ENCODE results near the gene B4GALNT3.
"Not testable (repeated sequence)": the region's sequence is repeated elsewhere in the genome, so short reads cannot be mapped to it uniquely, and the experiment has no call there.

B4GALNT3 gene

GRCh38 chr12:575948-576614, 116.3 kb downstream of the B4GALNT3 start:
- peak; percentile 78 for DNase-seq (ENCODE audit: low read depth)

- no peak for DNase-seq (ENCODE audit: low read depth)
Measured at GRCh38 chr12:576615-577110, 116.9 kb downstream of the B4GALNT3 start.

GRCh38 chr12:577994-578747, 118.4 kb downstream of the B4GALNT3 start:
- not testable (repeated sequence) for DNase-seq (ENCODE audit: low read depth)

- no peak for DNase-seq (ENCODE audit: low read depth)
Measured at GRCh38 chr12:578748-579419, 119.1 kb downstream of the B4GALNT3 start.

- DNase-seq (ENCODE audit: low read depth): no peak
Measured at GRCh38 chr12:579420-580110, 119.8 kb downstream of the B4GALNT3 start.

GRCh38 chr12:580813-581212, 121.1 kb downstream of the B4GALNT3 start:
- no peak for DNase-seq (ENCODE audit: low read depth)

- no peak for DNase-seq (ENCODE audit: low read depth)
Measured at GRCh38 chr12:581321-581720, 121.6 kb downstream of the B4GALNT3 start.

- no peak for DNase-seq (ENCODE audit: low read depth)
Measured at GRCh38 chr12:581746-582145, 122.0 kb downstream of the B4GALNT3 start.

GRCh38 chr12:583251-583869, 123.6 kb downstream of the B4GALNT3 start:
- DNase-seq (ENCODE audit: low read depth): no peak

- DNase-seq (ENCODE audit: low read depth): no peak
Measured at GRCh38 chr12:585062-586061, 125.6 kb downstream of the B4GALNT3 start.

GRCh38 chr12:586318-587071, 126.8 kb downstream of the B4GALNT3 start:
- DNase-seq (ENCODE audit: low read depth): no peak

GRCh38 chr12:587132-588023, 127.6 kb downstream of the B4GALNT3 start:
- no peak for DNase-seq (ENCODE audit: low read depth)

- DNase-seq (ENCODE audit: low read depth): no peak
Measured at GRCh38 chr12:588024-588322, 128.2 kb downstream of the B4GALNT3 start.

GRCh38 chr12:588646-589045, 128.9 kb downstream of the B4GALNT3 start:
- DNase-seq (ENCODE audit: low read depth): no peak

GRCh38 chr12:590206-590750, 130.5 kb downstream of the B4GALNT3 start:
- DNase-seq (ENCODE audit: low read depth): no peak

- no peak for DNase-seq (ENCODE audit: low read depth)
Measured at GRCh38 chr12:591167-592023, 131.7 kb downstream of the B4GALNT3 start.

- DNase-seq (ENCODE audit: low read depth): no peak
Measured at GRCh38 chr12:592024-592505, 132.3 kb downstream of the B4GALNT3 start.

Measured in activated T-cell treated with anti-CD3 and anti-CD28 coated beads for 1 hour (primary cell).